ENCODE measurements around the gene IFI27L1. TPM values are rescaled to one million over a fixed set of nuclear protein-coding genes. Genes with fewer than 3 reads are reported as not detected.
"Not testable (repeated sequence)": the region's sequence is repeated elsewhere in the genome, so short reads cannot be mapped to it uniquely, and the experiment has no call there.

IFI27L1 gene
- total RNA-seq, 3 donors from 2014 or later: 6.6 to 14.5 (median 10.6) TPM

GRCh38 chr14:94058128-94058673 lies 22.9 kb upstream of the IFI27L1 start:
- Histone ChIP-seq H3K4me1 (no peaks in the 10 kb centered on the region), H3K9me3 (no peaks in the 10 kb centered on the region), H3K4me3 (no peak overlapping the region), H3K27me3 (no peaks in the 10 kb centered on the region), H3K36me3 (peaks cover 4% of the 10 kb centered on the region), H3K27ac (no peak overlapping the region)
- no peak for TF ChIP-seq CTCF (IDR thresholded peaks at IDR 0.05)
- no peak for TF ChIP-seq POLR2A (IDR thresholded peaks at IDR 0.05)
- no peak for TF ChIP-seq POLR2AphosphoS5 (IDR thresholded peaks at IDR 0.05)
- no peak for DNase-seq (ENCODE audit: low spot score in 2 of 2)
- intact Hi-C loops (cut with DNase I; ENCODE audit: low total_unique reads): loop anchor here (5.0 kb wide), 1 partner anchor 524 kb away; the partner anchor contains the start of gene SERPINA5

GRCh38 chr14:94058674-94059138 lies 22.4 kb upstream of the IFI27L1 start:
- H3K36me3 ChIP-seq: peaks cover 4% of the 10 kb centered on the region
- intact Hi-C loops (cut with DNase I; ENCODE audit: low total_unique reads): loop anchor here (5.0 kb wide), 1 partner anchor 524 kb away; the partner anchor contains the start of gene SERPINA5
- no peaks in the 10 kb centered on the region for H3K27me3 ChIP-seq
- TF ChIP-seq CTCF (IDR thresholded peaks at IDR 0.05) (no peak), POLR2AphosphoS5 (IDR thresholded peaks at IDR 0.05) (no peak), POLR2A (IDR thresholded peaks at IDR 0.05) (no peak)
- H3K4me3 ChIP-seq: no peak overlapping the region
- no peak for DNase-seq (ENCODE audit: low spot score in 2 of 2)
- H3K9me3 ChIP-seq: no peaks in the 10 kb centered on the region
- no peaks in the 10 kb centered on the region for H3K4me1 ChIP-seq
- H3K27ac ChIP-seq: no peak overlapping the region

- Histone ChIP-seq H3K27me3 (no peaks in the 10 kb centered on the region), H3K27ac (no peak overlapping the region), H3K36me3 (peaks cover 4% of the 10 kb centered on the region), H3K4me1 (no peaks in the 10 kb centered on the region), H3K9me3 (no peaks in the 10 kb centered on the region), H3K4me3 (no peak overlapping the region)
- no peak for TF ChIP-seq POLR2AphosphoS5 (IDR thresholded peaks at IDR 0.05)
- no peak for TF ChIP-seq POLR2A (IDR thresholded peaks at IDR 0.05)
- no peak for TF ChIP-seq CTCF (IDR thresholded peaks at IDR 0.05)
- no peak for DNase-seq (ENCODE audit: low spot score in 2 of 2)
- intact Hi-C loops (cut with DNase I; ENCODE audit: low total_unique reads): loop anchor here (5.0 kb wide), 1 partner anchor 522 kb away; the partner anchor contains the start of gene SERPINA5
Measured at GRCh38 chr14:94059998-94060397, 21.1 kb upstream of the IFI27L1 start.

- Histone ChIP-seq H3K27ac (peak overlapping the region in 1 of 2 donors; percentile 2), H3K4me1 (peaks cover 5% of the 10 kb centered on the region in 2 donors), H3K4me3 (no peak overlapping the region), H3K27me3 (no peaks in the 10 kb centered on the region), H3K9me3 (no peaks in the 10 kb centered on the region), H3K36me3 (peaks cover 4% of the 10 kb centered on the region)
- DNase-seq (ENCODE audit: low spot score in 2 of 2): no peak
- intact Hi-C loops (cut with DNase I; ENCODE audit: low total_unique reads): no loop called here
- no peak for TF ChIP-seq POLR2A (IDR thresholded peaks at IDR 0.05)
- no peak for TF ChIP-seq CTCF (IDR thresholded peaks at IDR 0.05)
- TF ChIP-seq POLR2AphosphoS5 (IDR thresholded peaks at IDR 0.05): no peak
Measured at GRCh38 chr14:94062344-94062940, 18.7 kb upstream of the IFI27L1 start.

- Histone ChIP-seq H3K27me3 (no peaks in the 10 kb centered on the region), H3K27ac (peak overlapping the region; percentile 25 to 36), H3K36me3 (no peaks in the 10 kb centered on the region), H3K4me1 (peaks cover 5% of the 10 kb centered on the region in 2 donors), H3K9me3 (no peaks in the 10 kb centered on the region), H3K4me3 (no peak overlapping the region)
- no peak for TF ChIP-seq POLR2AphosphoS5 (IDR thresholded peaks at IDR 0.05)
- no peak for TF ChIP-seq CTCF (IDR thresholded peaks at IDR 0.05)
- TF ChIP-seq POLR2A (IDR thresholded peaks at IDR 0.05): no peak
- DNase-seq (ENCODE audit: low spot score in 2 of 2): no peak
- intact Hi-C loops (cut with DNase I; ENCODE audit: low total_unique reads): no loop called here
Measured at GRCh38 chr14:94066089-94066676, 14.9 kb upstream of the IFI27L1 start.

GRCh38 chr14:94072076-94072475 lies 9.0 kb upstream of the IFI27L1 start:
- not testable (repeated sequence) for H3K36me3 ChIP-seq; DNase-seq (ENCODE audit: low spot score in 2 of 2)
- H3K9me3 ChIP-seq: peaks cover 0 to 18% of the 10 kb centered on the region in 2 donors

More at GRCh38 chr14:94072076-94072475, 9.0 kb upstream of the IFI27L1 start:
- H3K27ac ChIP-seq; H3K27me3 ChIP-seq; H3K4me1 ChIP-seq; intact Hi-C loops (cut with DNase I; ENCODE audit: low total_unique reads); H3K4me3 ChIP-seq: not testable (repeated sequence)

All from breast epithelium (tissue), 4 donors.